ENCODE measurements around the gene NAXE.
"Not testable (repeated sequence)": the region's sequence is repeated elsewhere in the genome, so short reads cannot be mapped to it uniquely, and the experiment has no call there.

Gene NAXE

DNA sequence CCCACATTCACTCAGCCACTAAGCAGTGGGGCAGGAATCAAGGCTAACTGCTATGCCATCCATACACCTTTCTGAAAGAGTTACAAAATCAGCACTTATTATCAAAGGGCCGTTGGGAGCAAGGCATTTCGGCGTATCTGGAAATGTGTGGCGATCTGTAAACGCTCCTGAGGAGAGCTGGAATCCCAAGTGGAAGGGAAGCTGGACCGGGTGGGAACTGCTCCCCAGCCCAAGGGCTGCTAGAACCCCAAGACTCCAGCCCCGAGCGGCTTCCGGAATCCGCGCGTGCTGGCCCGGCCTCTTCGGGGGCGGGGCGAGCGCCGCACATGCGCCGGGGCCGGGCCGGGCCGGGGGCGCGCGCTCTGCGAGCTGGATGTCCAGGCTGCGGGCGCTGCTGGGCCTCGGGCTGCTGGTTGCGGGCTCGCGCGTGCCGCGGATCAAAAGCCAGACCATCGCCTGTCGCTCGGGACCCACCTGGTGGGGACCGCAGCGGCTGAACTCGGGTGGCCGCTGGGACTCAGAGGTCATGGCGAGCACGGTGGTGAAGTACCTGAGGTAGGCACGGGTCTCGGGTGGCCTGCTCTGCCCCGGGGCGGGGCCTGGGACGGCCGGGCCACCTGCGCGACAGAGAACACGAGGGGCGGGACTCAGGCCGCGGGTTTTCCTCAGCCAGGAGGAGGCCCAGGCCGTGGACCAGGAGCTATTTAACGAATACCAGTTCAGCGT lies at the start of gene NAXE:
NAXE (plus strand) TSS at position 345 of the 726 bp plus-strand sequence; CDS start at position 374, 29 bp downstream.
- DNase-seq: peak; percentile 80 to 88

DNA sequence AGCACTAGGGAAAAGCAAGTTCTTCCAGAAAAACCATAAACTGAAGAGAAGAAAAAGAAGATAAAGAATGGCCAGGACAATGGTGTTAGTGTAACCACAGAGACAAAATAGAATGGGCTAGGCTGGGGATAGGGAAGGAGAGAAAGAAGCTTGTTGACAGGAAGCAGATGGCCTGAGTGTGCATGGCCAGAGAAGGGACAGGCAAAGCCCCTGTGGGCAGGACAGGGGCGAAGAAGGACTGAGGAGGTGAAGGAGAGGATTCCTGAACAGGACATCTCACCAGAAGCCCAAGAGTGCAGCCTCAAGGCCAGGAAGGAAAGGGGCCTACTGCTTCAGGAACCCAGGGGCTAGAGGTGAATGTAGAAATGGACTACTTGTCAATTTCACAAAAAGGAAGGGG lies 48.5 kb upstream of the NAXE start:
- no peak for DNase-seq

DNA sequence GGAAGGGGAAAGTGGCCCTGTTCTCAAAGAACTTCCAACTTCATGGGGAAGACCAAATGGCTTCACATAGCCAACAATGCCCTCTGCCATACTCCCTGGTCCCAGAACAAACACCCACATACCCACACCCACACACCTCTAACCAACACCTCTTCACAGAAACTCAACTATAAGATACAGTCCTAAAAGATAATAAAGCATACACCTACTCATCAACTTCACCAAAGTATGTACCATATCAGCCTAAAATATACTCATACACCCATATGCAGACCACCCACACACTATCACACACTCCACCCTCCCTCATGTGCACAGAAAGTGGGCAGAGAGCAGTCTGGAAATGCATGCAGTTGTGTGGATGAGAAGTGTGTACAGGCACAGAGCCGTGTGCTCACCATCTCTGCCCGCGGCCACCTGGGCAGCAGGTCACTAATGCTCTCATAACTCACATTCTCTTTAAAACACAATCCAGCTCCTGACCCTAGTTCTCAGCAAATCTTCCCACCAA lies 46.9 kb upstream of the NAXE start:
- no peak for DNase-seq

DNA sequence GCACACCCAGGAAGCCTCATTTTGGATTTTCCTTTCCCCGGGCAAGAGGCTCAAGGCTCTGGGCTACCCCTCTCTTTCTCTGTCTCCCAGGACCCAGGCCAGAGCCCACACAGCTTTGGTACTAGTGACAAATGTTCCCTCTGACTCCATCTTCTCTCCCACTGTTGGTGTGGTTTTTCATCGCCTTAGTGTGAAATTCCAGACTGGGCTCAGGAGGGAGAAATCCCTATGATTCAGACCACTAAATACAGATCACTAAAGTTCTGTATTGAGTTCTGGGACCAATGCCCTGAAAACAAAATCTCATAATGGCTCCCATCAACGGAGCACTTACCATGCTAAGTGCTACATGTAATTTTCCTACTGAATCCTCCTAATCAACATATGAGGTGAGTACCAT lies 45.3 kb upstream of the NAXE start:
- DNase-seq: no peak

DNA sequence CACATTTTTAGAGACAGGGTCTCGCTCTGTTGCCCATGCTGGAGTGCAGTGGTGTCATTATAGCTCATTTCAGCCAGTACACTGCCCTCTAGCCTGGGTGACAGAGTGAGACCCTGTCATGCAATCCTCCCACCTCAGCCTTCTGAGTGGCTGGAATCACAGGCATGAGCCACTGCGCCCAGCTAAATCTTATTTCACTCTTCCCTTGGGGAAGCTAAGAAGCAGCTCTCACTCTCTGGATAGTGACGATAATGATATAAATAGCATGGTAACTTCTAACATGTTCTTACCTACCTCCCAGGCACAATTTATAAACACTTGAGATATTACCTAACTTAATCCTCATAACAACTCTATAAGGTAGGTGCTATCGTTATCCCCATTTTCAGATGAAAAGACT lies 44.1 kb upstream of the NAXE start:
- DNase-seq: no peak

DNA sequence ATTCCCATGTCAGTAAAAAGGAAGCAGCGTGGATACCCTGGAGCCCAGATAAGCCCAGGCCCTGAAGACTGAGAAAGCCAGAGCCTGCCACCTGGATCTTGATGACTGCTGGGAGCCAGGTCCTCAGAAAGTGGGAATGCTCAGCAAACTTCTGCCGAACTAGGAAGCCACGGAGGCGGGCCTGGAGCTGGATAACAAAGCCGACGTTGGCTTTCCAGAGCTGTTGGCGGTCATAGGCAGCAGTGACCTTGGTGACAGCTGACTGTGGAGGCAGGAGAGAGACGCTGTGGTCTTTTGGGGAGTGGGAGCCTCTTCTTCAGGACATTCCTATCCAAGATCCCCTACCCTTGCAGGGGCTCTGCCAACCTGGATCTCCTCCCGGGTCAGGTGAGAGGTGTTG lies 43.6 kb upstream of the NAXE start:
- DNase-seq: no peak

DNA sequence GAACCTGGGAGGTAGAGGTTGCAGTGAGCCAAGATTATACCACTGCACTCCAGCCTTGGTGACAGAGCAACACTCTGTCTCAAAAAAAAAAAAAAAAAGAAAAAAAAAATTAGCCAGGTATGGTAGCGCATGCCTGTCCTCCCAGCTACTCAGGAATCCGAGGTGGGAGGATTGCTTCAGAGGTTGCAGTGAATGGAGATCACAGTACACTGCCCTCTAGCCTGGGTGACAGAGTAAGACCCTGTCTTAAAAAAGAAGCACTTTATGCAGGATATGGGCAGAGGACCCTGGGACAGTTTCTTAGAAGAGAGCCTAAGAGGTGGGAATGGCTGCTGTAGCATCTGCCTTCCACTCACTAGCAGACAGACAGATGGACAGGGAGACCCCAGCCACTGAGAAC lies 42.2 kb upstream of the NAXE start:
- DNase-seq: no peak

DNA sequence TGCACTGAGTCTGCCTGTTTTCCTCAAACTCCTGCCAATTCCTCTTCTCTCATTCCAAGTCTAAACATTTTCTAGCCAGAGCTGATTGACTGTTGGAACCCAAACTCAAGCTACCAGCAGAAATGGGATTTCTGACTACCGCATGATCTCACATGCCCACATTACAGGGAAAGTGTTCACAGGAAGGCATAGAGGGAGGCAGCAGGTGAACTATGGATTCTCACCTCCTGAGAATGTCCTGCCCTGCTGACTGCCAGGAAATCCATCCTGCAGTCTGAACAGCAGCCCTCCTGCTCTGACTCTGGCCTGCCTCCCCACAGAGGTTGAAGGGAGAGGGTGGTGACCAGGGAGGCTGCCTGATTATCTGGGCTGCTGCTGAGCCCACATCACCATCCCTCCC lies 41.7 kb upstream of the NAXE start:
- DNase-seq: no peak

DNA sequence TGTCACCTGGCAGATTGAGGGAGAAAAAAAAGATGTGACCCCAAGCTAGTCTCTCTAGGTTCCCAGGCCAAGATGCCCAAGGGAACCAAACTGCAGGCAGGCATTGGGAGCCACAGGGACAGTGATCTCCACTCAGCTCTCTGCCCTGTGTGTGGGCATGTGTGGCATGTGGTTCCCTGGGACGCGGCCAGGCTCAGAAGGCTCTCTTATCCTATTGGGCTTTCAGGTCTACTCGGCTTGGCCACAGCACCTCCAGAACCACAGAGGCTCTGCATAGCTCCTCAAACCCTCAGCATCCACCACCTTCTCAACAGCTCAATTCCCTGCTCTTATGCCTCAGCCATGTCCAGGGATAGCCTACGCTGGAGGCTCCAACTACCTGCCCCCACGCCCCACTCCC lies 41.2 kb upstream of the NAXE start:
- no peak for DNase-seq

DNA sequence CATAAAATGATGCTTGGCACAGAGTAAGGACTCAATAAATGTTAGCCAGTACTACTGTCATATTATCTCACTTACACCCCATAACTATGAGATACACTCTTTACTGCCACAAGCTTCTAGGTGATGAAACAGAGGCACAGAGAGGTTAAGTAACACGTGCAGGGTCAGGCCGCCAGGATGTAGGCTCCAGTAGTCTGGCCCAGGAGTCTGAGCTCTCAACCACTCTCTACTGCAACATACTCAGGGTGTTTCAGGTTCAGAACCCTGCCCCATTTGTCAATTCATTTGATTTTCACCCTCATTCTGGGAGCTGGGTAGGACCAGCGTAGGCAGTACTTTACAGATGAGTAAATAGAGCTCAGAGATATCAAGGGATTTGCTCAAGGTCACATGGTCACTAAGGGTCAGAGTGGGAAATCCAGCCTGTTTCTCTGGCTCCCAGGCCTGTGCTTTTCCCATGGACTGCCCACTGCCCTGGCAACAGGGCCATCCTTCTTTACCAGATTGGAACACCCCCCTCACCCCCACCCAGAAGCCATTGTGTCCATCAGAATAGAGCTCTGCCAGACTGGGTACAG lies 40.4 kb upstream of the NAXE start:
- no peak for DNase-seq

DNA sequence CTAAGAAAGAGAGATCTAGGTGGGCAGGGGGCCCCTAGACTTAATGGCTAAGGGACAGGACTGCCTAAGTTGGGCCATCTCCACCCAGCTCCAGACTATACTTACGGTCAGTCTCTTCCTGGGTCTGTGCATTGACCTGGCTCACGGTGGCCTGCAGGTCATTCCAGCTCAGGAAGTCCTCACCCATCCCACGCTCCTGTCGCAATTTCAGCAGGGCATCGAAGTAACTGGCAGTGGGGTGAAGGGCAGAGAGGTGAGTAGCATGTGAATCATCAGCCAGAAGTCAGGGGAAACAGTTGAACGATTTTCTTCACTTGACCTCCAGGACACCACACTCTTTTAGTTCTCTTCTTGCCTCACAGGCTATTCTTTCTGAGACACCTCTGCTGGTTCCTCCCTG lies 39.7 kb upstream of the NAXE start:
- DNase-seq: no peak

DNA sequence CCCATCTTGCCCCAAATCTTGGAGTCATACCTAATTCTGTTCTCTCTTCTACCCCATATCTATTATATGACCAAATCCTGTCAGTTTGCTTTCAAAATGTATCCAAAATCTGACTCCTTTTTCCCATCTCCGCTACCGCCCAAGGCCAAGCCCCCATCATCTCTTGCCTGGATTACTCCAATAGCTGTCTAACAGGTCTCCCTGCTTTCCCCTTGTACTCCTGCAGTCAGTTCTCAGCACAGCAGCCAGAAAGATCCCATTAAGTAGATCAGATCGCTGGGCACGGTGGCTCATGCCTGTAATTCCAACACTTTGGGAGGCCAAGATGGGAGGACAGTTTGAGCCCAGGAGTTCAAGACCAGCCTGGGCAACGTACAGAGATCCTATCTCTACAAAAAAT lies 39.1 kb upstream of the NAXE start:
- no peak for DNase-seq

DNA sequence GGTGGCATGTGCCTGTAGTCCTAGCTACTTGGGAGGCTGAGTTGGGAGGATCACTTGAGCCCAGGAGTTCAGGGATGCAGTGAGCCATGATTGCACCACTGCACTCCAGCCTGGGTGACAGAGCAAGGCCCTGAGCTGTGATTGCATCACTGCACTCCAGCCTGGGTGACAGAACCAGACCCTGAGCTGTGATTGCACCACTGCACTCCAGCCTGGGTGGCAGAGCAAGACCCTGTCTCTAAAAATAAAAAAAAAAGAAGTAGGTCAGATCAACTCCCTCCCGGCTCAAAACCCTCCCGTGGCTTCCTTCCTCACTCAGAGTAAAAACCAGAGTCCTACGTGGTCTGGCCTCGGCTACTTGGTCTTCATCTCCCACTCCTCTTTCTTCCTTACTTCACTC lies 38.6 kb upstream of the NAXE start:
- not testable (repeated sequence) for DNase-seq

DNA sequence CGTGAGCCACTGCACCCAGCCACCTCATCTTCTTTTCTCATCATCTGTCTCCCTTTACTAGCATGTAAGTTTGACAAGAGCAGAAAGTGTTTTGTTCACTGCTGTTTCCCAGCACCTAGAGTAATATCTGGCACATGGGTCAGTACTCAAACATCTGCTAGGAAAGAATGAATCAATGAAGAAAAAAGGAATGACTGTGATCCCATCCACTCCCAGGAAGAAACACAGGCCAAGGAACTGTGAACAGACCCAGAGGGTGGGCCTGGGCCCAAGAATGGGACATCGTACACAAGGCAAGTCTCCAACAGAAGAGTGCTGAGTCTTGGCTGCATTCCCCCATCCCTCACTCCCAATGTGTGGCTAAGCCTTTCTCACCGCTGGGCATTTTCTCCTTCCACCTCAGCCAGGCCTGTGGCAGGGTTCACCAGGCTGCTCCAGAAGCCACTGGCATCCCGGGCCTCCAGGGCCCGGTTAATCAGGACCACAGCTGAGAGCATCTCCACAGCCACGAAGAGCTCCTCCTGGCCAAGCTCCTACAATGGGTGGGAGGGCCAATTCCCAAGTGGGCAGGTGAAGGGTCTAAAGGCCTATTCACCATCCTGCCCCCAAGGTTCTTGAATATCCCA lies 37.6 kb upstream of the NAXE start:
- no peak for DNase-seq

DNA sequence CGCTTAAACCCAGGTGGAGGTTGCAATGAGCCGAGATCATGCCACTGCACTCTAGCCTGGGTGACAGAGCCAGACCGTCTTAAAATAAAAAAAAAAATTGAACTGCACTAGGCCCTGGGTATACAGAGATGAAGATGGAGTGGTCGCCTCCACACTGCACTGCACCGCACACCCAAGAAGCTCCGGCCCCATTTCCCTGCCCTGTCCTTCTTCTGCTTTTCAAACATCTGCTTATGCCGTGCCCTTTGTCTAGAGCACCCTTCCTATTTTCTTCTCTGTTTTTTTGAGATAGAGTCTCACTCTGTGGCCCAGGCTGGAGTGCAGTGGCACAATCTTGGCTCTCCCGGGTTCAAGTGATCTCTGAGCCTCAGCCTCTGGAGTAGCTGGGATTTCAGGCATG lies 36.6 kb upstream of the NAXE start:
- DNase-seq: no peak

DNA sequence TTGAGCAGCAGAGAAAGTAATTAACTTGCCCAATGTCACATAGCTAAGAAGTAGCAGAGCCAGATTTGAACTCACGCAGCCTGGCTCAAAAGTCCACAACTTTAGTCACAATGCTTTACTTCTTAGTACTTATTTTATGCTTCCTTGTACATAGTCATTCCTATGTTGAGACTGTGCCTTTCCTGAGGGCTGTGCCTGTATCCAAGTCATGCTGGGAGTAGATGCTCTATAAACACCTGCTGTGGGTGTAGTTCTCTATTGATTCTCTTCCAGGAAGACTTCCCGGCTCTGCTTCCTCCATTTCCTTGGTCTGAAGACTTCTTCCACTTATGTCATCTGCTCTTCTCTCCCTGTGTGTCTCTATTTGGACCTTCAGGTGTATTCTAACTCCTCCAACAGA lies 35.9 kb upstream of the NAXE start:
- DNase-seq: no peak

DNA sequence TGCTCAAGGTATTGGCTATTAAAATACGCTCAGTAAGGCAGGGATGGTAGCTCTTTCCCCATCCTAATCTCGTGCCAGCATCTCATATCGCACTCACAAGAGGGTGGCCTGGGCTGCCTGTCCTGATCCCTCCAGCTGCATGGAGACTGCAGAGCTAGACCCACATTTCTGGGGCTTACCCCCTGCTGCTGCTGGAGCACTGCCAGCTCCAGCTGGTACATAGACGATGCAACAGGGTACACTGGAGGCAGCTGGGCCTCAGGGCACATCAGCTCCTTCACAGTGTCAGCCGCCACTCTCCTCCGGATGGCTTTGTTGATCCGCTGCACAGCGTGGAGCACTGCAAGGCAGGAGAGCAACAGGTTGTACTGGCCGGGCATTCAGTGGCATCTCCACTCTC lies 35.2 kb upstream of the NAXE start:
- DNase-seq: peak; percentile 9 to 29

DNA sequence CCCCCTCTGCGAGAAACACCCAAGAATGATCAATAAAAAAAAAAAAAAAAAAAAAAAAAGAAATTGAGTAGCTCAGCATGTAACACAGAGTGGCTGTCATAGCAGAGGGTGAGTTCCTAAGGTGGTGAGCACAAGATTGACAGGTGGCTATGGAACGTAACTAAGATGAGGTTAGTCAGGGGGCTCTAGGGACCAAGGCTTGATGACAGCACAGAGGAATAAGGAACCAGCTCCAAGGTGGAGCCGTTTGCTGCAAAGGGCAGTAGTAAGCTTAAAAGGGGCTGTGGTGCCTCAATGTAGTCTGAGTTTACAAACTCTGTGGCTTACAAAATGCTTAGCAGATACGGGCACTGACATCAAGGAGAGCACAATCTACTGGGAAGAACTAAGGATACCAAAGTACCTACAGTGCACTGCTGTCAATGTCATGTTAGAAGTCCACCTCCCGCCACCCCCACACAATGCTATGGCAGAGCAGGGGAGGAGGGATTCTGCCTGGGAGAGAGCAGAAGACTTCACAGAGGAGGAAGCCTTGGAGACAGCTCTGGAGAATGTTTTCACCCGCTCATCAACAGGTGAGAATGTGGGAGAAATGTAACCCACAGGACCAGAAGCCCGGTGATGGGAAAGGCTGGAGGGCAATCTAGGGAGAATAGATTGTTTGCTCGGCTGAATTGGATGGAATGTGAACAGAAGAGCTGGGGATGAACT lies 32.3 kb upstream of the NAXE start:
- no peak for DNase-seq

DNA sequence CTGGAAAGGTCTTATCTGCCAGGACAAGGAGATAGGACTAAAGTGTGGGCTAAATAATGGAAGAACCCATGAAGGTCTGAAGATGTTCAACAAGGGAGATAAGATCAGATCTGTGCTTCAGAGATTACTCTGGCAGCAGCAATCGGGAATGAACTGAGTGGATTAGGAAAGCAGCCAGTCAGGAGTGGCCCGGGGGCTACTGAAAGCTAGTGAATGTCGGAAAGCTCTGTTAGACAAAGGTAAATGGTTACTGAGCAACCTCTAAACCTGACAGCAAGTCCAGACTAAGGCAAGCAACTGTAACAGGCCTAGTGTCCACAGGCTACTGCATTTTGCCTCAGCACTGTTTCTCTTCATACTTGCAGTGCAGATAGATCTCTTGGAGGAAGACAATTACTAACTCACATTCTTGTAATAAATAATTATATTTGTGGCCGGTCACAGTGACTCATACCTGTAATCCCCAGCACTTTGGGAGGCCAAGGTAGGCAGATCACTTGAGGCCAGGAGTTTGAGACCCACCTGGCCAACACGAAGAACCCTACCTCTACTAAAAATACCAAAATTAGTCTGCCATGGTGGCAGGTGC lies 31.7 kb upstream of the NAXE start:
- DNase-seq: no peak

DNA sequence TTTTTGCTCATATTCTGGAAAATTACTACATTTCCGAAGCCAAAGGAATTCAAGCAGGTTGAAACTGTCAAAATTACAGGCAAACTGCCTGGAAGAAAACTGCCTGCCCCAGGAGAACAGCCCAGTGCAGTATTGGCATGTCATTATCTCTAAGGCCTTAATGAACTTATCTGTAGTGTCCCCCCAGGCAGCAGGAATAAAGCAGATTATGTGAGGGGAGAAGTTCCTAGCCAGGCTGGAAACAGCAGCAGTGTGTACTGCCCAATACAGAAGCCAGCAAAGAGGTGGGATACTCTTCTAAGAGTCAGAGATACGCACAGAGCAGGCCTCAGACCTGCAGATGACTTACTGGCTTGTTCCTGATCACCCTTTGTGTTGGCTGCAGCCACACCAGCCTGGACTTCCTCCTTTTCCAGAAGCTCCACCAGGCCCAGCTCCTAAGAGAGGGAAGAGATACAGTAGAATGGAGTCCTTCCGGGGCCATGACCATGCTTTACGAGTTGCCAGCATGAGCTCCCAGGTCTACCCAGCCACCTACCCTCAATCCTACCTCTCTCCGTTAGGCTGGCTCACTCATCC lies 30.9 kb upstream of the NAXE start:
- DNase-seq: no peak

DNA sequence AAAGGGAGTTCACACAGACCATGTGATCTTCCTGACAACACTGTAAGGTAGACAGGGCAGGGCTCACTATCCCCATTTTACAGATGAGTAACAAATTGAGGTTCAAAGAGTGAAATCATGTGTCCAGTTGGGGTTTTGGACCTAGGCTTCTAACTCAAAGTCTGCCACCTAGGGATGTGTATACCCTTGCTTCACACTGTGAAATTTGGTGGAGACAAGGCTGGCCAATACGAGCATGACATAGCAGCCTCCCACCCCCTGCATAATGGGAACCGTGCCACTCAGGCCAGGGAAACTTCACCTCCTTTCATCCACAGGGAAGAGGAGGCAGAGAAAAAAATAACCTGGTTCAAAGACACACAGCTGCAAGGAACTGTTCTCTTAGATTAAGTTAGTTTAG lies 26.1 kb upstream of the NAXE start:
- no peak for DNase-seq

DNA sequence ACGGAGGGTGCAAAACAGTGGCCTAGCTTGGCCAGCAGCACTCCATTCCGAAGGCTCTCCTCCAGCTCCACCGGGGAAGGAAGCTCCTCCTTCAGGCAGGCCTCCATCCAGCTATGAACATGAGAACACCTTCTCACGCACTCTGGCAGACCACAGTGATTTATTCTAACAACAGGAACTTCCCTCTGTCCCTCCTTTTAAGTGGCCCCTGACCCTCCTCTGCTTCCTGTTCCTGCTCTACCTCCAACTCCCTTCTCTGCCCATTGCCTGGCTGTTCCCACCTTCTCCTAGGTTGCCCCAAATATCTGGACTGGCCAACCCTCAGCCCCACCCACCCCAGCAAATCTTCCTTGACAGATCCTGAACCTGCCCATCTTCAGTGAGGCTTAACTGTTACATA lies 25.1 kb upstream of the NAXE start:
- DNase-seq: no peak

DNA sequence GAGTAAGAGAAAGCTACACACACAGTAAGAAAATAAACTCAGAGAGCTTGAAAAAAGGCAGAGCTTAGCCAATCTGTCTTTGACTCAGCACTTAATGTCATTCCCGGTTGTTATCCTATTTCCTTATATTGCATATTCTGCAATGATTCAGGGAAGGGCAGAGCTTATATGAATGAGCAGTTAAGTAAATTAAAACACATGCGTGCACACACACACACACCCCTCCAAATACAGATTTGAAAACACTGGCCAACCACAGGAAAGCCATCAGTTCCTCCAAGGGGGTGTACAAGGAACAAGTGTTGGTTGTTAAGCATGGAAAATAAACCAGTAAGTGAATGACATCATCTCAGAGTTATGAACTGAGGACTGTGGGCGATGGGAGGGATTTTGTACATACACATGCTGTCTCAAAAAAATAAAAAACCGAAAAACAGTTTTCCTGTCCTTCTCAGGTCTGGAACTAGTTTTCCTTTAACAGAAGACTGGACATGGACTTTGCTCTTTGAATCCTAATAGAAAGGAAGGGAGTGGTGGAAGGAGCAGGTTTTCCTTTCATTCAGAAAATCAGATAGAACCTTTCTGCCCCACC lies 20.2 kb upstream of the NAXE start:
- DNase-seq: peak; percentile 10 to 16
